ENCODE data around the gene POU2F3.
A peak's percentile ranks its signal among the peaks of the same experiment; 100 is the strongest.

The POU2F3 gene

DNA sequence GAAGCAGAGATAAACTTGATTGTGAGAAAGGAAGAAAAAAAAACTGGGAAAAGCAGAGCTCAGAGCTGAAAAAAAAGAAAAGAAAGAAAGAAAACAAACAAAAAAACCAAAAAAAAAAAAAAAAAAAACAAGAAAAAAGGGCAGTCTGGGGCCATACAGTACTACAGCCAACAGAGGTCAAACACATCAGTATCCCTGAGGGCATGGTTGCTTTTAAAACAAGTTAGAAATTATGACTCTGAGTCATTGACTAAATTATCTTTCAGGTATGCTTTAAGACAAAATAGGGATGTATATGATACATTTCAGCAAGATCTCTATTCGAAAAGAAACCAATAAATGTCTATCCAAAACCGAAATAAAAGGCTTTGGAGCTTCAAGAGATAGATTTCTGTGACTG is 48.1 kb downstream of the POU2F3 start:
- no peak for DNase-seq

DNA sequence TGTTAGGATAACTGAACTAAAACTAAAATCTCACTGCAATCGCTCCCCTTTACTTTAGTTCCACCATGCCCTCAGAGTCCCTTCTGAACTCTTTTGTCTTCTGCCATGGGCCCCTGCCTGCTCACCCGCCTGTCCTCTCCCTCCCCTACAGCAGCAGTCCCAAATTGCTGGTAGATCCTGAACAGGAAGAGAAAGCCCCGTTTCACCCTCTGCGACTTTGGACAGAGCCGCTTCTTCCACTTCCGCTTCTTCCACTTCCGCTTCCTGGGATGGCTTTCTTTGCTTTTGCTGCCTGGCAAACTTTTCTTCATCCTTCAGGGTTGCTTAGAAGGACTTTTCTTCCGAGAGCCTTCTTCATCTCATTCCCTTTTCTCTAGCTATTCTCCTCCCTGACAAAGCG is 49.5 kb downstream of the POU2F3 start:
- no peak for DNase-seq

DNA sequence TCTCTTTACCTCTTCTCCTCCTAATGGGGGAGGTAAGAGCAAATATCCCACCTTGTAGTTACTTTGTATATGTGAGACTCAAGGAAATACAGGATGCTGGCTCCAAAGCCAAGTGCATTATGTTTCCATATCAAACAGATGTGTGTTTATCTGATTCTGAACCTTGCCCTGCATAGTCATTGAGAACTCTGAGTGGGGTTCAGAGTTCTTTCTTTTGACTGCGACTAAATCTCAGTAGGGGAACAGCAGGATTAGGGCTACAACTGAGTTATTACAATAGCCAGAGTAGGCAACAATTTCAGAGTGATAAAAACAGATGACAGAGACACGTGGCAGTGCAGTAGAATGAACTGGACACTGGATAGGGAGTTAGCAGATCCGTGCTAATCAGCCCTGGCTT is 51.0 kb downstream of the POU2F3 start:
- DNase-seq, result no peak

DNA sequence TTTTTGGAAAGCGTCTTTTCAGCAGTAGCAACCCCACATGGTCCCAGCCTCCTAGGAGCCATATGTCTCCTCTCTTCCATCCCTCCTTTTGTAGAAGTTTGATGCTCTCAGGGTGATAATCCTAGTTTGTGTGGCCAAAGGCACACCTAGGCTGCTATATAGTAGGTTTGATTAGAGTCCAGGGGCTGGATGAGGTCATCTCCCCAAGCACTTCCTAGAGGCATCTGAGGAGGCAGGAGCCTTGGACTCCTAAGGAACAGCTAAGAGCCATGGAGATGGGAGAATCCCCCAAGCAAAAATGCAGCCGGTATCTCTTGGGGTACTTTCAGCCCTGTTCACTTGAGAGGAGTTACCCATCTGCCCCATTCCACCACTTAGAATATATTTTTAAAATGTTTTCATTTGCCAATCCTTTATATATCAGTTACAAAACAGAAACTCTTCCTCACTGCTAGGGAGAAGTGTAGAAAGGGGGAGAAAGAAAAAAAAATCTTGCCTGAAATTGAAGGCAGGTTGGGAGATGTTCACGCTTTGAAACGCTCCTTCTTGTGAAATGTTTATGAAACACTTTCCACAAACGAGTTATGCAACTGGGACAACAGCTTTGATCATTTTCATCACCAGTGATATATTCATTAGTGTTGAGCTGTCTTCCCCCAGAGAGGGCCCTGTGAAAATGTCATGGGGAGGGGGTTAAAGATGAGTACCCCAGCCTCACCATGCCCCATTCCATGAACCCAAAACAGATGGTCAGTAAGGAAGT is 53.3 kb downstream of the POU2F3 start:
- DNase-seq, result no peak

DNA sequence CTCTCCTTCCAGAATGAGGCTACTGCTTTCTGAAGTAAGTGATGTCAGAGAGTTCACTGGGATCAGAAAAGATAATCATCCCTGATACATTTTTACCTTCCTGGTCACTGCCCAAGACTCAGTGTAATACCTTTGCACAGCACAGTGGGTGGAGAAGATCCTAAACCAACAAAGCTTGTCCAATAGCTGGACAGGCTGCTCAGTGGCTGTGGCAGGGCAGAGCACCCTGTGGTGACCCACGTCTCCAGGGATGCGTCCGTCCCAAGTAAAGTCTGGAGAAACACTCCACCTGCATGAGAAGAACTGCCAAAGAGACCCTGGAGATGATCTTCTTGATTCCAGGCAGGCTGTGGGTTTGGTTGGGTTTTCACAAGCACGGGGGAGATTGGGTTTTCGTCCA is 54.2 kb downstream of the POU2F3 start:
- no peak for DNase-seq

DNA sequence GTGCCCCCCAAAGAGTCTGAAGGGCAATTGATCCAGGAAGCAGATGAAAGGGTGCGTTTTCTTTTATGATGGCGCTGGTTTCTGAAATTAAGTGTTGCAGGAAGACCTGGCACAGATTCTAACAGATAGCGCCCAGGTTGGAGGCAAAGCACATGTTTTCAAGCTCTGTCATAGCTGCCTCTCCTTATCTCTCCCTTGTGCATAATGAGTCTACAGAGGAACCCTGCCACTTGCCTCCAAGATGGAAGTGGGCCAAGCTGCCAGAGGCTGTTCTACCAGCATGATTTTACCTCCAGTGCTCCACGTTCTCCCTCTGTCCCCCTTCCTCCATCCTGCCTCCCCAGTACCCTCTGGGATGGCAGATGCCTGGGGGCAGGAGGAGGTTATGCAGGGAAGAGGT is 55.2 kb downstream of the POU2F3 start:
- no peak for DNase-seq

DNA sequence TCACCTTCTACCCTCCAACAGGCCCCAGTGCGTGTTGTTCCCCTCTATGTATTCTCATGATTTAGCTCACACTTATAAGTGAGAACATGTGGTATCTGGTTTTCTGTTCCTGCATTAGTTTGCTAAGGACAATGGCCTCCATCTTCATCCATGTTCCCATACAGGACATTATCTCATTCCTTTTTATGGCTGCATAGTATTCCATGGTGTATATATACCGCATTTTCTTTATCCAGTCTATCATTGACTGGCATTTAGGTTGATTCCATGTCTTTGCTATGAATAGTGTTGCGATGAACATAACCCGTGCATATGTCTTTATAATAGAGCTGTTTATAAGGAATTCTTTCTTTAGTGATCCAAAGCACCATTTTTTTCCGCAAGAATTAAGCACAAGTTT is 56.6 kb downstream of the POU2F3 start:
- DNase-seq, result no peak

DNA sequence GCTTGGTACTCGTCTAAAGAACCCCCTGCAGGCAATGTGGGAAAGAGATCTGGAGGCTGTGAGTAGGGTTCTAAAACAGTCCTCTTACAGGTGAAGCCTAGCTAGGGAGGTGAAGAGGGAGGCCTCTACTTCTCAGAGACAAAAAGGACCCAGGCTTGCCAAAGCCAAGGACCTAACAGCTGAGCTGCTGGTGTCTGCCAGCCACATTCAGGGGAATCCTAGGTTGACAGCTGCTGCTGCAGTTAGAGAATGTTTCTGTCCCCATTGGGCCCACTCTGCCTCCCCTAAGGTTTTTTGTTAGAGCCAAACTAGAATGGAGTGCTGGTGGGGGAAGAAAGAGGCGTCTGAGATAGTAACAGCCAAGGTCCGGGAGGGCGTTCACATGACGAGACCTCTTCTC is 58.5 kb downstream of the POU2F3 start:
- DNase-seq, result no peak

DNA sequence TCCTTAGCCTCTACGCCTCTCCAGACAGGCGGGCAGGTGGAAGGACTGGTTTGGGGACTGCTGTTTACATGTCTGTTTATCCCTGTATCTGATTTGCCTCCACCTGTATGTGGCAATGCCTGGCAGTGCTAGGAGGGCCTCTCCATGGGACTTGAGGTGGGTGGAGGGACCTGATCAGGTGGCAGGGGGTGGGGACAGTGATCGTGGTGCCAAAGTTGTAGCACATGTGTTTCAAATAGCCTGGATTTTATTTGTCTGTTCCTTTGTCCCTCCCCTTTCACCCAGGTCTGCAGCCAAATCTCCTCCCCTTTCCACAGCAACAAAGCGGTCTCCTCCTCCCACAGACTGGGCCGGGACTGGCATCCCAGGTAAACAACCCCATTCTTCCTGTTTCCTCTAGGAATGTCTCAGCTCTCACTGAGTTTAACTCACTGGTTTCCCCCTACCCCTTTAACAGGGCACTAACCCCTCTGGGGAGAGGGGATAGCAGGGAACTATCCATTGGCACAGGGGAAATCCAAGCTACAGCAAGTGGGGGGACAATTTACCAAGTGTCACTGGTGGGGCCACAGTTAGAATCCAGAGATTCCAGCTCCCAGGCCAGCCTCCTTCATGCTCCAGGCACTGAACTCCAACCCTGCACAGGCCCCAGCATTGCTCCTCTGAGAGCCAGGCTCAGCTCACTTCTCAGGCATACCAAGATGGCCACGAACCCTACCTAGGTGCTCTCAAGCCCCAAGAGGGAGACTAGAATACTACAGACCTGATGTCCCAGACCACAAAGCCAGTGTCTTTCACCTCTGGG is 62.3 kb downstream of the POU2F3 start:
- DNase-seq, result no peak

DNA sequence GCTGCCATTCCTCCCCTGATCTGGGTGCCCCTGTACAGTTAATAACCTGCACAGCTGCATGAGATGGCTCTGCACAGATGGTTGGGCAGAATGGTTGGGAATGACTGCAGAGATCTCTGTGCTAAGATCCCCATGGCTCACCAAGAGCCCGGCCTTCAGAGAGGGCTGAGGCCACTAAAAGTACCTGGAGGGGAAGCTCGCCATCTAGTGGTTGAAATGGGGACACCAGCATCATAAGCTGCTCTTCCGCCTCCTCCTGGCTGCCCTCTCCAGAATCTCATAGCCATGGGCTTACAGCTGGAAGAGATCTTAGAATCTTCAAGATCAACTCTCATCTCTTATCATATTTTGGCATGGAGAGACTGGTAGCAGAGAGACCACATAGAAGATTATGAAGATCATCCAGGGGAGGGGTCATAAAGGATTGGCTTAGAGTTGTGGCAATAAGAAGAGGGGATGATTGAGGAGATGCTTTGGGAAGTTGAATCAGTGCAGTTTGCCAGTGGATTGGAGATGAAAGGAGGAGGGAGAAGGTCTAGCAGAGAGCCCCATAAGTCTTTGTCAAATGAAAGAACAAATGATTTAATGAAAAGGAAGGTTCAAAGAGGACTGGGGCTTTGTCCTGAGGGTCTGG is 63.2 kb downstream of the POU2F3 start:
- peak; percentile 16 for DNase-seq

DNA sequence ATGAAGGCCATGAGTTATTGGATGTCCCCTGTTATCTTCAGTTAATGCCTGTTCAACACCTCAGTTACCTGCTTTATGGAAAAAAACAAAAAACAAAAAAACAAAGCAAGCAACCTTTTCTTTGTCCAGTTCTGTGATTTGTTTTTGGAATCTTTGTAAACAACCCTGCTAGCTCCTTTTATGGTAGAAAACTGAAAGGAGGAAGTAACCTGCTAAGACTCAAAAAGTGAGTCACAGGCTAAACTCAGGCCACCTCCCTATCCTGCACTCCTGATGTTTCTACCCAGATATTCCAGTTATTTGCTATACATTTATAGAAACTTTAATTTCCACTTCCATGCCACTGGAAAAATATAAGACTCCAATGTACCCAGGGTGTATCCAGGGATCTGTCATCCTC is 64.6 kb downstream of the POU2F3 start:
- no peak for DNase-seq

DNA sequence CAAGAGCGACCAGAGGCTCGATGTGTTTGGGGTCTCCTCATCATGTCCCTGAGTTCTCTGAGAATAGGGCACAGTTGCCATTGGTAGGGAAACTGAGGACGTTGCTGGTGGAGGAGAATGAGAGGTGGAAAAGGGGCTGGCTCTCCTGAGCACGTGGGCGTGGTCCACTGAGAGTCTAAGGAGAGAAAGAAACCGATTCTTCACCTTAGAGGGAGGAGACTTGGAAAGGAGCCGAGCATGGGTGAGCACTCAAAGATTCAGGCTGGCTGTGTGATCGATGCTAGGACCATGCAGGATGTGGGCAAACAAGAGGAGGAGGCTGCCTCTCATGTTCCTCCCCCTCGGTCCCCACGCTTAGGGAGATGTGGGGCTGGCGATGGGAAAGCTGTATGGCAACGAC is 65.3 kb downstream of the POU2F3 start:
- DNase-seq, result no peak

DNA sequence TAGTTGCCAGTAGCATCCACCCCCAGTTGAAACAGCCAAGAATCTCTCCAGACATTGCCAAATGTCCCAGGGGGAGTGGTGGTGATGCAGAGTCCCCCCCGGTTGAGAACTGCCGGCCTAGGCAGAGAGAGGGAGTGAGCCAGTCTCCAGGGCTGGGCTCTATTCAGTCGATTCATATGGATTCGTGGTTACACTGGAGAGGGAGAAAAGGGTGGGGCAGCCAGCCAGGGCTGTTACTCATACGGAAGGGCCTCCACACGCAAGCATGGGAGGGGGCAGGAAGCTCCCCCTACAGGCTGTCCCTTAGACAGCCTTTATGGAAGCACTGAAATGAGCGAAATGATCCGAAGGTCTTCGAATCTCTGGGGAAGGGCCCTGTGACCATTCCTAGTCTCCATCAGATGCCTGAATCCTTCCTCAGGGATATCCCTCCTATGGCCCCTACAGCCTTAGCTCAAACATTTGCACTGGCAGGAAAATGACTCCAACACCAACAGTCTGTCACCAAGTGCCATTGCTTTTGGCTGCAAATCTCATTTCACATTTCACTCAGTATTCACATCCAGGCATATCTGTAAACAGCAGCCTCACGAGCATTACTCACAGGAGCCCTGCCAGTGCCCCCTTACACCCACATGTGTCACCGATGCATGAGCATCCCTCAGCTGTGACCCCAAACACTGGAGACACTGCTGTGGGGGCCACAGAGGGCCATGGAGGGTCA is 66.7 kb downstream of the POU2F3 start:
- DNase-seq, result no peak

DNA sequence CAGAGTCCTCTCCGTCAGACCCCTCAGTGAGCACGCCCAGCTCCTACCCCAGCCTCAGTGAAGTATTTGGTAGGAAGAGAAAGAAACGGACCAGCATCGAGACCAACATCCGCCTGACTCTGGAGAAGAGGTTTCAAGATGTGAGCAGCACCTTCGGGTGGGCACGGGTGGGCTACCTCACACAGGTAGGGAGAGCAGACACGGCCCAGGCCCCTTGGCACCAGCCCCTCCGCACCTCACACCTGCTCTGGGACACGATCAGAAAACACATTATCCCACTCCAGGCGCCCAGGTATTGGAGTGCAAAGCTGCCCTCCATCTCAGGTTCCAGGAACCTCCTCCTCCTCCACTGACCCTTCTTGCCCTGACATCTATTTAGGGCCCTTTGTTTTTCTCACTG is 67.5 kb downstream of the POU2F3 start:
- no peak for DNase-seq

DNA sequence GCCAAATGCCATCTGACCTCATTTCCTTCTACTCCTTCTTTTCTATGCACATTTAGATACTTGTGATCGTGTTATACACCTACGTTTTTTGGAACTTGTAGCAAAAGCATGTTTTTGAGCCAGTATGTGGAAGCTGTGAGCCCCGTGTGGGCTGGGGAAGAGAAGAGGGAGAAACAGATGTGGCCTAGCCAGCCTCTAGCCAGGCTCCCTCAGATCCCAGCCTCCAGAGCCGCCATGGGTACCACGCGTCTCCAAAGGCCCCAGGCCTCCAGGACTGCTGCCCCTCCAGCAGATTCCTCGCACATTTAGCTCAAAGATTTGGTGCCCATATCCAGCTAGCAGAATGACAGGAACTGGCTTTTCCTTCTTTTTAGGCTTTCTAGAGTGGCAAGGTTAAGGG is 68.1 kb downstream of the POU2F3 start:
- no peak for DNase-seq

DNA sequence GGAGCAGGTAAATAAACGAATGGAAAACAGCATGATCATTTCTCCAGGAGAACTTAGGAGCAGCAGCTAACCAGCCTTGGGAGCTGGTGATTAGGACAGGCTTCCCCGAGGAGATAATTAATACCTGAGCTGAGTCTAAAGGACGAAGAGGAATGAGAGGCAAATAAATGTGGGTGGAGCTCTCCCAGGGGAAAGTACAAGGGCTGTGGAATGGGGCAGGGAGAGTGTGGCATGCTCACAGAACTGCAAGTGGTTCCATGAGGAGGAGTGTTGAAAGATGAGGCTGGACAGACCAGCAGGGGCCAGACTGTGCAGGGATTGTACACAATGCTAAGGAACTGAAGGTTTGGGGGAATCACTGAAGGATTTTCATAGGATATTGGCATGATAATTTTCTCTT is 70.9 kb downstream of the POU2F3 start:
- no peak for DNase-seq

DNA sequence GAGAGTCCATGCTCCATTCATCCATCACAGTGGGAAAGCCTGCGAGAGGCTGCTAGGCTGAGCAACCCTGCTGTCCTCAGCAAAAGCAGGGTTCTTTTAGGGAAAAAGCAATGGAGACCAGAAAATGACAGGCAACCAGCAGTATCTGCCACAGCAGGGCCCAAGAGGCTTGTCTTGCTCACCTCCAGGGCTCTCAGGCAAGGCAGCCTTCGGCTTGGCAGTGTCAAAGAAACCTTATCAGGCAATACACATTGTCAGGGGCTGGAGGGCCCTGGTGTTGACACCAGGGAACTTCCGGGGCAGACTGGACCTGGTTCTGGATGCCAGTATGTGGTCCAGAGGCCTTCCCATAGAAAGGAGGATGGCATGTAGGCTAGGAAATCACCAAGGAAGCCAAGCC is 74.9 kb downstream of the POU2F3 start:
- no peak for DNase-seq

DNA sequence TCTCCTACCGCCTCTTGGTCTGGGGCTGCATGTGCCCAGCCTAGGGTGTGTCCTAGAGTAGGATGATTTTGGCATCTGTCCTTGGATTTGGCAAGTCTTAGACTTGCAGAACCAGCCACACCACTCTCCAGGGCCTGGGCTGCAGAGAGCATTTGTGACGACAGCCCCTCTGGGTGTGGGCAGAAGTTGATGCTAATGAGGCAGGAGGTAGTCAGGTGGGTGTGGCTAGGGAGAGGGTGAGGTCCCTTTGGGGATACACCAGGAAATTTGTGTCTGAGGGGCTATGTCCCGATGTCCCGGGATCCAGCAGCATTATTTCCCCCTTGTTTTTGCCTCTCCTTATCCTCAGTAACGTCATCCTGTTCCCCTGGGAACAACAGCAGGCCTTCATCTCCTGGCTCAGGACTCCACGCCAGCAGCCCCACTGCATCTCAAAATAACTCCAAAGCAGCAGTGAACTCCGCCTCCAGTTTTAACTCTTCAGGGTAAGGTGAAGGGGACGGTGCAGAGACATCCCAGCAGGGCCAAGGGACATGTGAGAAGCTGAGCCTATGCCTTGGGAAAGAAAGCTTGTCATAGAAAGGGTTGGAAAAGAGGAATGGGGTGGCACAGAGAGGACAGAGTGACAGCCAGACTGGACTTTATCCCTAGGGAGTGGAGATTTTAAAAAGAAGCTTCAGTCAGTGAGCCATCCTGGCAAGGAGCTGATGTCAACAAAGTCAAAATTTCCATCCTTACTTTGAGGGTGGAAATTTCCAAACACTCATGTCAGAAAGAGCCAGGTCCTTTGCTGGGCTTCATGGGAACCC is 77.1 kb downstream of the POU2F3 start:
- DNase-seq, result no peak

DNA sequence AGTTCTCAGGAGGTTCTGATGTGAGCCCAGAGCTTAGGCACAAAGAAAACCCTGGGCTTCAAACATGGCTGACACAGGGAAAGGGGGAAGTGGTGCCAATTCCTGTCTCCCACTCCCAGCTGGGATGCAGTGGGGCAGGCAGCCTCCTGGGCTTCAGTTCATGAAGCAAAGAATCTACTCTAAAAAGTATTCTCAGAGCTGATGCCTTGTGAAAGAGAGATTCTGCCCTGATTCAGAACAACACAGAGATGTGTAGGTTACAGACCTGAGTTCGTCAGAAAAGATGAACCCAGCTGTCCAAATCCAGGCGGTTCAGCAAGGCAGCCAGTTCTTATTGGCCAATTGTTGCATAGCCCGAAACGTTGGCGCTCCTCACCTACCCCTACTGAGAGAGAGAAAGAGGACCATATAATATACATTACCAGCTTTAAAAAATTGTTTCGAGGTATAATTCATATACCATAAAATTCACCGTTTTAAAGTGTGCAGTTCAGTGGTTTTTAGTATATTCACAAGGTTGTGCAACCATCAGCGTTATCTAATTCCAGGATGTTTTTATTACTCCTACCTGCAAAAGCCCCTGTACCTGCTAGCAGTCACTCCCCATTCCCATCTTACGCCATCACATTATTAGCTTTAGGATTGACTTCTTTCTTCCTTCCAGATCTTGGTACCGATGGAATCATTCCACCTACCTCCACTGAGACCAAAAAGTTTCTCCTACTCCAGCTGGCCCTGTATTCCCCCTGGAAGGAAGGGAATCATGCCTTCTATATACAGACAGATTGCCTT is 77.9 kb downstream of the POU2F3 start:
- DNase-seq, result no peak

DNA sequence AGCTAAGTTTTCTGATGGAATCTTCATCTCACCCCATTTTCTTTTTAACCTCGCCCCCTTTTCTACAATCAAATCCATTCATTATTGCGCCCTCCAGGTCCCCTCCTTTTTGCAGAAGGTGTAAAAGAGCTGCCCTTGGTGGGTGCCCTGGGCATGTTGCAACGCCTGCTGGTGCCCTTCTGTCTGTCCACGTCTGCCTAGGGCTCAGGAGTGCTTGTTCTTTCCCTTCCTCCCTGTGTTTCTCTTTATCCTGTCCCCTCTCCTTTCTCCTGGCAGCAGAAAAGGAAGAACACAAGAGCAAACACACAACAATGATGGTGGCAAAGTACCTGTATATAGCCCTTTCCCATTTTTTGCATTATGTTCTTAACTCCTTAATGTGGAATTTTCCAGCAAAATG is 79.0 kb downstream of the POU2F3 start:
- DNase-seq, result no peak
